Skeletal muscle cell (primary cell): ENCODE results near the gene ANXA8.
A peak's percentile ranks its signal among the peaks of the same experiment; 100 is the strongest.

ENCODE experiments used
- DNase-seq: peaks from one replicate; pipeline ENCODE4 v3.0.0-alpha.2; 2010; ENCODE audit warnings: low read depth
- H3K4me3 ChIP-seq: 2 replicates; pipeline ENCODE4 v1.5.1; 2011; ENCODE audit warnings: low read depth, mild to moderate bottlenecking, control low read depth, low read length, moderate library complexity

The ANXA8 gene

GRCh38 chr10:47450442-47450841 lies 33.5 kb downstream of the ANXA8 start:
- no peak for DNase-seq
- H3K4me3 ChIP-seq: no peak overlapping the region

DNA sequence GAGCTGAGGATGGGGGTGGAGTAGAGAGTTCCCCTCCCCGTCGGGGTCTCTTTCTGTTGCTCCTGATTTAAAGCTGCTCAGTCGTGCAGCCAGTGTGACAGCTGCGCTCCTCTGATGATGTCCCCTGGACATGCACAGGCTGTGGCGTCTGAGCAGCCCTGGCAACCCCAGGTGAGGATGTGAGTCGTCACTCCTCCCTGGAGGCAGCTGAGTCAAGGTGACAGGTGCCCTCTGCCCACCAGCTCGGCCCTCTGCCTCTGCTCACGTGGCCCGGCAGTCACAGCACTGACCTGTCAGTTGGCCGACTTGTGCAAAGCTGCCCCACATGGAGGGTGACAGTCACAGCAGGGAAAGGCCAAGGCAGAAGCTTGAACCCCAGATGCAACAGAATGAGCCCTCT lies 33.9 kb downstream of the ANXA8 start:
- no peak for DNase-seq
- H3K4me3 ChIP-seq: no peak overlapping the region

DNA sequence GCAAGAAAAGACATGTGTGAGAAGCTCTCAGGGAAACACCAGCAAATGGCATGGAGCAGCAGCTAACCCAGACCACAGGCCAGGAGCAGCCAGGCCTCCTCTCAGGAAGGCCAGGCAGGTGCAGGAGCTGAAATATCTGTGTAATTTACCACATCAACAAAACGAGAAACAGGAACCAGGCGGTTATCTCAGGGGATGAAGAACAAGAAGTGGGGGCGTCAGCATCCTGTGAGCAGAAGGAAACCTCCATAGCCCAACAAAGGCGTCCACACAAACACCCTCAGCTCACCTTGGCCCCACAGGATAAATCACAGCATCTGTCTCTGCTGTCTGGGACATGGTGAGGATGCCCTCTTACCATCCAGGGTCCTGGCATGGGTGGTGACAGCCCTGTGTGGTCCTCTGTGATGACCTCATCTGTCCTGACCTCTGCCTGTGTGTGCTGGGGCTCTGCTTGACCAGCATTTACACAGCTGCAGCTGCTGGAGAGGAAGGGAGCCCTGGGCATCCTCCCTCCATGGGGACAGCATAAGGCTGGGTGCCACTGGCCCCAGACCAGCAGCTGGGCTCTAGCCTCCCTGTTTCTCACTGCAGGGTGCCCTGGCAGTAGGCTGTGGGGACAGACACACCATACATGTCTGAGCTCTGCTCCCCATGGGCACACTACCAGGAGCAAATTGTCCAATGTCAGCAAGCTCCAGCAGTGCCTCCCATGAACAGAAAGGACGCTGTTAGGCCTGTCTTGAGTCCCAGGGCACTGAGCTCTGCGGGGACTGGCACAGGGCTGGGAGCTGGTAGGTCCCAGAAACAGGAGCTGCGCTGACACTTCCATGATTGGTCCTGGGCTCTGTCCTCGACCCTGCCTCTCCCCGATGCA lies 34.6 kb downstream of the ANXA8 start:
- no peak overlapping the region for H3K4me3 ChIP-seq

GRCh38 chr10:47447705-47448104 lies 36.2 kb downstream of the ANXA8 start:
- H3K4me3 ChIP-seq: no peak overlapping the region
- DNase-seq: no peak

More for the DNA sequence above, 34.6 kb downstream of the ANXA8 start:
- no peak for DNase-seq

DNA sequence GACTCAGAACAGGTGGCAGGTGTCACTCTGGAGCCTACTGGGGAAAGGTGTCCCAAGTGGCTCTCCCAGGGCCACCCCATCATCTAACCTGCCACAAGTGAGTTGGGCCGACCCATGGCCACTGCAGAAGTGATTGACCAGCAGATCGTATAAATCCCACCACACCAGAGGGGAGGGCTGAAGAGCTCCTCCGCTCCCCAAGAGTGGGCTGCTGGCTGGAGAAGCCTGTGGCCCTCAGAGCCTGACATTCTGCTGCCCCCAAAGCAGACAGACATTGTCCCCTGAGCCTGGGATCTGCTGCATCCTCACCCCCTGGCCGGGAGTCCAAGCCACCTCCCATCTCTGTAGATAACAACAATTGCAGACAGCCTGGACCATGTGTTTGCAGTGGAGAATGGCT lies 36.7 kb downstream of the ANXA8 start:
- no peak overlapping the region for H3K4me3 ChIP-seq
- DNase-seq: no peak

DNA sequence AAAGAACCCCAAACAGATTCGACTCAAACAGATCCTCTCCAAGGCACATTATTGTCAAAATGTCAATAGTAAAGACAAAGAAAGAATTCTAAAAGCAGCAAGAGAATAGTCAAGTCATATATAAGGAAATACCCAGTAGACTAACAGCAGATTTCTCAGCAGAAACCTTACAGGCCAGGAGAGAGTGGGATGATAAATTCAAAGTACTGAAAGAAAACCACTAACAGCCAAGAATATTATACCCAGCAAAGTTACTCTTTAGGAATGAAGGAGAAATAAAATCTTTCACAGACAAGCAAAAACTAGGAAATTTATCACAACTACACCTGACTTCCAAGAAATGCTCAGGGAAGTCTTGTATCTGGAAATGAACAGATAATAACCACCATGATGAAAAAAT lies 38.2 kb downstream of the ANXA8 start:
- DNase-seq: no peak
- no peak overlapping the region for H3K4me3 ChIP-seq

GRCh38 chr10:47444047-47444446 lies 39.9 kb downstream of the ANXA8 start:
- DNase-seq: no peak
- no peak overlapping the region for H3K4me3 ChIP-seq

GRCh38 chr10:47443145-47443544 lies 40.8 kb downstream of the ANXA8 start:
- no peak for DNase-seq

GRCh38 chr10:47442351-47442750 lies 41.6 kb downstream of the ANXA8 start:
- no peak for DNase-seq

More at GRCh38 chr10:47443145-47443544, 40.8 kb downstream of the ANXA8 start:
- no peak overlapping the region for H3K4me3 ChIP-seq

DNA sequence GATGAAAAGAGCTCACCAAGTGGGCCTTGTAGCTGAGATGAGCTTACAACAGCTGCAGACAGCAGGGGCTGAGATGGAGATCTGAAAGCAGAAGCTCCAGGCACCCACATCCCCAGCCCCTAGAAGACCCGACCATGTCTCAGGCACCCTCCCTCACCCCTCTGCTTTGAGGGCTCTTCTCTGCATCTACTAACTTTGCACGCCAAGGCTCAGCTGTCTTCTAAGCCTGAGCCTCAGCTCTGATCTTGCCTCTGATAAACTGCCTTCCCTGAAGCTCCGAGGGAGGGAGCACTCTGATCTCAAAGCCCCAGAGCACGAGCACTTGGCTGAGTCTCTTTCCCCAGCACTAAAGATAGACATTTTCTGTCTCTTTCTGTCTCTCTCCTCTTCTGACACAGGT lies 42.0 kb downstream of the ANXA8 start:
- no peak for DNase-seq

More at GRCh38 chr10:47442351-47442750, 41.6 kb downstream of the ANXA8 start:
- H3K4me3 ChIP-seq: no peak overlapping the region

DNA sequence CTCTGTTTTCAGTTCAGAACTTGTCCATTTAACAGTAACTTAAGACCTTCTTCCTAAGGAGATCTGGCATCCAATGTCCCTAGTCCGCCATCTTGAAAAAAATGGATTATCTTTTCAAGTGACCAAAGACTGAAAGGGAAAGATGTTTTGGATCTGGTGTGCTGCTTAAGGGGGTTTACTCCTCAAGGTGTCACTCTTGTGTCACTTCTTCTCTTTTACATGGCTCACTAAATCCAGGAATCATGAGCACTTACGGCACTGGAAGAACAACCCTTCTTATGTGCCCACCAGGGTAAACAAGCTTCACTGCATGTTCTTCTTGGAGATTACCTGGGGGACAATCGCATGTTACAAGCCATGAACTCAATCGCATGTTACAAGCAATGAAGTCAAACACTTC lies 43.7 kb downstream of the ANXA8 start:
- H3K4me3 ChIP-seq: no peak overlapping the region
- DNase-seq: no peak

More for the DNA sequence above, 42.0 kb downstream of the ANXA8 start:
- no peak overlapping the region for H3K4me3 ChIP-seq

GRCh38 chr10:47438857-47439474 lies 44.9 kb downstream of the ANXA8 start:
- DNase-seq: peak; percentile 20
- H3K4me3 ChIP-seq: no peak overlapping the region

GRCh38 chr10:47435081-47435480 lies 48.8 kb downstream of the ANXA8 start:
- H3K4me3 ChIP-seq: no peak overlapping the region
- no peak for DNase-seq

- no peak for DNase-seq
Observed at GRCh38 chr10:47425813-47426419, 58.0 kb downstream of the ANXA8 start.

GRCh38 chr10:47424231-47424630 lies 59.7 kb downstream of the ANXA8 start:
- no peak overlapping the region for H3K4me3 ChIP-seq
- DNase-seq: no peak

More at GRCh38 chr10:47425813-47426419, 58.0 kb downstream of the ANXA8 start:
- no peak overlapping the region for H3K4me3 ChIP-seq

GRCh38 chr10:47423476-47423875 lies 60.4 kb downstream of the ANXA8 start:
- DNase-seq: no peak

DNA sequence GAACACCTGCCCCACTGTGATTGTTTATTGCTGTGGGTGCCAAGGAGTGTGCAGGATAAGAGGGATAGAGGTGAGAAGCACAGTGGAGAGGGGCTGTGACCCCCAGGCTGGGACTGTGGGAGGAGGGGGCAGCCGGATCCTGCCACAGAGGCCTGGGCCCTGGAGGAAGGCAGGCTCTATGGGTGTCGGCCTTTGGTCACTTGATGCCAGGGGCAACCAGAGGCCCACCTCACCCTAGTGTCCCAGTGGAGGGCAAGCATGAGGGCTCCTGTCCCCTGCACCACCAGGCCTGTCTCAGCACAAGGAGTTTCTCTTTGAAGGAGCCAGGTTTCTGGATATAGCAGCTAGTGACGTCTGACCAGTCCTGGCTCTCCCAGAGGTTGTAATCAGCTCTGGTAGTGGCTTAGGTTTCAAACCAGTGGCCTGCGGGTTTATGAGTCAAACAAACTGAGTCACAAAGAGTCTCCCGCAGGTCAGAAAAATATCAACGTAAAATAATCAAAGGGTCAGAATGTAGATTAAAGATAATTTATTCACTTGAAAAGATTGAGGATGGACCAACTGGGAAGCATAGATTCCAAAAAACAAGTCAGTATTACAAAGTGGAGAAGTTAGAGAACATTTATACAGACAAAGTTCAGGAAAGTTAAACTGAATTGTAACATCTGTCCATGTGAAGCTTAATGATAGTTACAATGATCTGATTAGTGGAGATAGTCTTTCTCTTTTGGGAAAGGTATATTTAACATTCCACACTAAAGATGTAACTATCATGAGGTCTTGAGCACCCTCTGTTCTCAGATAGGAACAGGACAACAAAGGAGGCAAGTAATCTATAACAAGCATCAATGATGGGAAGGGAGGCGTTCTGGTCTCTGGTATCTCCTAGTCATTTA lies 62.6 kb downstream of the ANXA8 start:
- DNase-seq: no peak

More at GRCh38 chr10:47423476-47423875, 60.4 kb downstream of the ANXA8 start:
- no peak overlapping the region for H3K4me3 ChIP-seq

GRCh38 chr10:47420305-47421056 lies 63.4 kb downstream of the ANXA8 start:
- H3K4me3 ChIP-seq: no peak overlapping the region
- no peak for DNase-seq

More for the DNA sequence above, 62.6 kb downstream of the ANXA8 start:
- H3K4me3 ChIP-seq: no peak overlapping the region

DNA sequence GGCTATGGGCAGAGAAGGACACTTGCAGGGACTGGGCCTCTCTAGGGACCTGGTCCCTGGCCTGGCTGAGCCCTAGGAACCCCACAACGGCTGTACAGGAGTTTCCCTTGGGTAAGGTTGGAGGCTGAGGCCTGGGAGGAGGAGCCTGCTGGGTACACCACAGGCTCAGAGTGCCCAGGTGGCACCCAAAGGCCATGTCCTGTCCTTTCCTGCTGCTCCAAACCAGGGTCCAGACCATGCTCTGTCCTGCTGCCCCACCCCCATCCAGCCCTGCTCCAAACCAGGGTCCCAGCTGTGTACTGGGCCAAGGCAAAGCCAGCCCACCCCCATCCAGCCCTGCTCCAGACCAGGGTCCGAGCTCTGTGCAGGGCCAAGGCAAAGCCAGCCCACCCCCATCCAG lies 64.5 kb downstream of the ANXA8 start:
- no peak for DNase-seq
- H3K4me3 ChIP-seq: no peak overlapping the region
